DOHH2 (cell line): ENCODE data around the gene PRKAR2B.
A peak's percentile ranks its signal among the peaks of the same experiment; 100 is the strongest.

Experiments used
- H3F3A ChIP-seq: fragments of 200-600 bp; sonication (generic), shearing (Covaris generic); 2 replicates; pipeline ENCODE4 v1.6.0; 2016; ENCODE audit warnings: antibody characterized with exemption, mild to moderate bottlenecking; ENCODE audit not compliant: control insufficient read depth, insufficient read depth
- H3K27ac ChIP-seq: fragments of 200-600 bp; sonication (generic); 2 replicates; pipeline ENCODE4 v1.5.1; 2014; ENCODE audit warnings: low read depth, mild to moderate bottlenecking, low read length, moderate library complexity
- H3K27me3 ChIP-seq: fragments of 200-600 bp; sonication (generic); 2 replicates; pipeline ENCODE4 v1.6.1; 2014; ENCODE audit warnings: mild to moderate bottlenecking, low read length, mixed read lengths; ENCODE audit not compliant: control insufficient read depth
- H3K36me3 ChIP-seq: fragments of 200-600 bp; sonication (generic); 2 replicates; pipeline ENCODE4 v1.6.1; 2014; ENCODE audit warnings: mild to moderate bottlenecking, low read length, moderate library complexity, mixed read lengths; ENCODE audit not compliant: control insufficient read depth
- H3K4me1 ChIP-seq: fragments of 200-600 bp; sonication (generic); 2 replicates; pipeline ENCODE4 v1.6.1; 2014; ENCODE audit warnings: mild to moderate bottlenecking, low read length, mixed read lengths; ENCODE audit not compliant: control insufficient read depth
- H3K4me2 ChIP-seq: fragments of 200-600 bp; sonication (generic); 2 replicates; pipeline ENCODE4 v1.6.0; 2014; ENCODE audit warnings: mild to moderate bottlenecking, low read length, moderate library complexity
- H3K4me3 ChIP-seq: fragments of 200-600 bp; sonication (generic); 2 replicates; pipeline ENCODE4 v1.5.1; 2014; ENCODE audit warnings: mild to moderate bottlenecking, low read length, mixed read lengths
- H3K79me2 ChIP-seq: fragments of 200-600 bp; sonication (generic); 2 replicates; pipeline ENCODE4 v1.6.1; 2014; ENCODE audit warnings: mild to moderate bottlenecking, low read length, mixed read lengths; ENCODE audit not compliant: control insufficient read depth
- H3K9me2 ChIP-seq: fragments of 200-600 bp; sonication (generic); replicated peaks from 2 replicates; pipeline ENCODE4 v1.6.1; 2014; ENCODE audit warnings: mild to moderate bottlenecking, low read length, mixed read lengths; ENCODE audit not compliant: control insufficient read depth
- H3K9me3 ChIP-seq: fragments of 200-600 bp; sonication (generic); 2 replicates; pipeline ENCODE4 v1.6.1; 2014; ENCODE audit warnings: antibody characterized with exemption, low read length, mixed read lengths; ENCODE audit not compliant: control insufficient read depth, insufficient read depth
- H4K20me1 ChIP-seq: fragments of 200-600 bp; sonication (generic); 2 replicates; pipeline ENCODE4 v1.6.0; 2014; ENCODE audit warnings: low read depth, mild to moderate bottlenecking, antibody characterized with exemption, low read length, moderate library complexity; ENCODE audit not compliant: control insufficient read depth, insufficient read depth
- EZH2phosphoT487 ChIP-seq: fragments of 200-600 bp; sonication (generic); IDR thresholded peaks from 2 replicates; pipeline ENCODE4 v1.6.1; 2017; ENCODE audit warnings: borderline replicate concordance, mild to moderate bottlenecking, antibody characterized with exemption, low read length, moderate library complexity, mixed read lengths
- TF ChIP-seq, protein P1 (sequence below): fragments of 200-600 bp; sonication (generic); IDR thresholded peaks from one replicate; pipeline ENCODE4 v1.5.1; 2014; ENCODE audit warnings: antibody characterized with exemption, mild to moderate bottlenecking, low read depth, low read length; ENCODE audit not compliant: poor library complexity, severe bottlenecking

The PRKAR2B gene

DNA sequence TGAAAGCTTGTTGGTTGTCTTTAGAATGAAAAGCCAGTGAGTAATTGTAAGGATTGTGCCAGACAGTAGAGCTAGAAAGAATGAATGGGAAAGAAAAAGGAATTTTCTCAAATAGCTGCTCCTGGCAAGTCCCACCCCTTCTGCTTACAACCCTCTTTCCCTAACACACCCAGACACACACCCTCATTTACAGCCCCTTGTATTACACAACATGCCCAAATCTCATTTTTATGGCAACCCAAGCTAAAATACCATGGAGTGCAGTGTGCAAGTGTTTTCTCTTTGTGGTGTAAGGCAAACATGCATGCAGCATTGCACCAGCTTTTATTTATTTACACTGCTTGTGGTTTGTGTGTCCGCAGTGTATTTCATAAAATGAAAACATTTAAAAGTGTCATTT lies 1.5 kb downstream of the PRKAR2B start:
- peaks cover 11% of the 10 kb centered on the region for H3F3A ChIP-seq
- TF ChIP-seq, protein P1, sequence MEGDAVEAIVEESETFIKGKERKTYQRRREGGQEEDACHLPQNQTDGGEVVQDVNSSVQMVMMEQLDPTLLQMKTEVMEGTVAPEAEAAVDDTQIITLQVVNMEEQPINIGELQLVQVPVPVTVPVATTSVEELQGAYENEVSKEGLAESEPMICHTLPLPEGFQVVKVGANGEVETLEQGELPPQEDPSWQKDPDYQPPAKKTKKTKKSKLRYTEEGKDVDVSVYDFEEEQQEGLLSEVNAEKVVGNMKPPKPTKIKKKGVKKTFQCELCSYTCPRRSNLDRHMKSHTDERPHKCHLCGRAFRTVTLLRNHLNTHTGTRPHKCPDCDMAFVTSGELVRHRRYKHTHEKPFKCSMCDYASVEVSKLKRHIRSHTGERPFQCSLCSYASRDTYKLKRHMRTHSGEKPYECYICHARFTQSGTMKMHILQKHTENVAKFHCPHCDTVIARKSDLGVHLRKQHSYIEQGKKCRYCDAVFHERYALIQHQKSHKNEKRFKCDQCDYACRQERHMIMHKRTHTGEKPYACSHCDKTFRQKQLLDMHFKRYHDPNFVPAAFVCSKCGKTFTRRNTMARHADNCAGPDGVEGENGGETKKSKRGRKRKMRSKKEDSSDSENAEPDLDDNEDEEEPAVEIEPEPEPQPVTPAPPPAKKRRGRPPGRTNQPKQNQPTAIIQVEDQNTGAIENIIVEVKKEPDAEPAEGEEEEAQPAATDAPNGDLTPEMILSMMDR: no peak
- no peak for TF ChIP-seq EZH2phosphoT487
- peaks cover 46% of the 10 kb centered on the region for H3K36me3 ChIP-seq
- peak overlapping the region; percentile 97 for H3K4me3 ChIP-seq
- peak overlapping the region; percentile 53 for H3K27ac ChIP-seq
- peaks cover 63% of the 10 kb centered on the region for H3K79me2 ChIP-seq
- H3K4me1 ChIP-seq: peaks cover 61% of the 10 kb centered on the region
- no peaks in the 10 kb centered on the region for H3K27me3 ChIP-seq
- H3K4me2 ChIP-seq: peak overlapping the region; percentile 64
- no peaks in the 10 kb centered on the region for H3K9me2 ChIP-seq
- H3K9me3 ChIP-seq: no peaks in the 10 kb centered on the region
- H4K20me1 ChIP-seq: peaks cover 11% of the 10 kb centered on the region; the same call in 1 of the 2 replicates

DNA sequence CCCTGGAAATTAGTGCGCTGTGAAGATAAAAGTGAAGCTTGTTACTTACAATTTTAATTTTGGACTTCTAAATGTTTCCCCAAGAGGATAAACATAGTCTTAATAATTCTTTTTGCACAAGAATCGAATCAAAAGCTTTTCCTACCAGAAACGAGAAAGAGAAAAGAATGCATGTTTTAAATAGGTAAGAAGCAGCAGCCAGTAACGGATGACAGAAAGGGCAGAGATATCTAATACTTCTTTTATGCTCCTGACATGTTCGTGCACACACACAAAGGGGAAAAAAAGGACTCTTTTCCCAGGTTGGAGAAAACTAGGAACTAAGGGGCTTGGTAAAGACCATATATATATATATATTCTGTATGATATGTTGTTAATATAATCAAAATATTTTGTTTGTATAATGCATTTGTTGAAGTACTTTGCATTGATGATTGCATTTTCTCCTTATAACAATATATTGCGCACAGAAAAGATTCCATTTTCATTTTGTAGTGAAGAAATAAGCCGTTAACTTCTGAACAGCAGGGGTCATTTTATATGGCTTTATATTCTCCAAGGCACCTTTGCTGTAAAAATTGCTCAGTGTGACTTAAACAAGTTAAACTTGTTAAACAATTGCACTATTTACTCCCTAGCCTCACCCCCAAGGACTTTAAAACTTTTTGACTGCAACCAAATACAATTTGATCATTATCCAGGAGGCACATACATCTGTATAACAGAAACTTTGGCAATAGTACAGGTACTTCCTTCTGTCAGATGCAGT lies 2.2 kb downstream of the PRKAR2B start:
- H3K4me2 ChIP-seq: peak overlapping the region; percentile 64
- TF ChIP-seq, protein P1: no peak
- TF ChIP-seq EZH2phosphoT487: no peak
- no peak overlapping the region for H3K27ac ChIP-seq
- peaks cover 11% of the 10 kb centered on the region for H3F3A ChIP-seq
- peaks cover 68% of the 10 kb centered on the region for H3K4me1 ChIP-seq
- no peaks in the 10 kb centered on the region for H3K9me3 ChIP-seq
- H3K4me3 ChIP-seq: peak overlapping the region; percentile 97
- peaks cover 53% of the 10 kb centered on the region for H3K36me3 ChIP-seq
- peaks cover 70% of the 10 kb centered on the region for H3K79me2 ChIP-seq
- H3K27me3 ChIP-seq: no peaks in the 10 kb centered on the region
- H4K20me1 ChIP-seq: peaks cover 11% of the 10 kb centered on the region; the same call in 1 of the 2 replicates
- H3K9me2 ChIP-seq: no peaks in the 10 kb centered on the region

DNA sequence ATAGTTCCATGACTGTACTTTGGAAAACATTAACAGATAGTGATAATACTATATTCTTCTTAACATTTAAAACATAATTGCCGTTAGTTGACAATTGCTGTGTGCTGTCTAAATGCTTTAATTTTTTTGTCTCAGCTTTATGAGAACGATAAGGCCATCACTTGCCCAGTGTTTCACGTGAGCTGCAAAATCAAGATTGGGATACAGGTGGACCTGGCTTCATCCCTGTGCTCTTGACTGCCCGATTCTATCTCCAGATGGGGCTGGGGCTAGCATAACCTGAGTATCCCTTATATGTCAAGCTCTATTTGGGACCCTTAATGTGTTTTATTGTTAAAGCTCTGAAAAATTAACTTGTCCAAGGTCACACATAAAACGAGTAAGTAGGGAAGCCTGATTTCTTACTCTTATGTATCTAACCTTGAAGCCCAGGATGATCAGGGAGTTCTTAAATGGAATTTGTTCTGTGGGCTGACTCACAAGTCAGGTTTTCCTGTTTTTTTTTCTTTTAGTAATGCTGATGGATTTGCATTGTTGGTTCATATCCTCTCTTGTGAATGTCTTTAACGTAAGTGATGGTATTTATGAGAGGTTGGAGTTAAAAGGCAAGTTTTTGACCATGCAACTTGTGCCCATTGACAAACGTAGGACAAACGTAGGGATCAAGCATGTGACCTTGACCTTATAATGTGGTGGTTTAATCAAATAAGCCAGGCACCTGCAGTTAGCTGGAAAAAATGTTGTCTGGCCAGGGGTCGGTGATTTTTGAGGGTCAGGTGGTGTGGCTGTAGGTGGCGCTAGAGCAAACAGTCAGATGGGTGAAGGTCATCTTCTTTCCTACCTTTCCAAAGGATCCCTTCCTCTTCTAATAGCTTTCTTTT lies 3.6 kb downstream of the PRKAR2B start:
- H3K9me3 ChIP-seq: no peaks in the 10 kb centered on the region
- peaks cover 13% of the 10 kb centered on the region for H3F3A ChIP-seq
- H3K4me2 ChIP-seq: peak overlapping the region; percentile 64
- H3K36me3 ChIP-seq: peaks cover 57% of the 10 kb centered on the region
- peaks cover 85% of the 10 kb centered on the region for H3K79me2 ChIP-seq
- peaks cover 11% of the 10 kb centered on the region; the same call in 1 of the 2 replicates for H4K20me1 ChIP-seq
- peak overlapping the region; percentile 97 for H3K4me3 ChIP-seq
- H3K27me3 ChIP-seq: no peaks in the 10 kb centered on the region
- TF ChIP-seq, protein P1: peak; percentile 92
- TF ChIP-seq EZH2phosphoT487: no peak
- H3K9me2 ChIP-seq: no peaks in the 10 kb centered on the region
- no peak overlapping the region for H3K27ac ChIP-seq
- H3K4me1 ChIP-seq: peaks cover 81% of the 10 kb centered on the region
